IMR-90 (cell line): ENCODE measurements around the gene ZDHHC18. TPM values are rescaled to one million over a fixed set of nuclear protein-coding genes. Genes with fewer than 3 reads are reported as not detected.

Experiments
- ATAC-seq: fragments of 200-7000 bp; cut with Tn5 transposase; 2 replicates; pipeline ENCODE4 v1.9.1; 2020; ENCODE audit warnings: low read depth, mild to moderate bottlenecking, moderate library complexity
- BruUV-seq: library from RNA; stranded (reverse); fragments of 400-500 nt; replicated peaks from 2 replicates; lab custom pipeline; 2021; lab: Mats Ljungman, UMichigan
- CTCF ChIA-PET: fragments of 300-600 bp; formaldehyde crosslinking; extraction: SDS; loops from one replicate; lab custom pipeline; 2021; ENCODE audit warnings: antibody characterized with exemption; lab: Yijun Ruan, JAX
- POLR2A ChIA-PET: fragments of 300-600 bp; sonication (Branson Sonifier 250); formaldehyde crosslinking; loops from one replicate; lab custom pipeline; 2022; ENCODE audit warnings: antibody characterized with exemption; ENCODE audit not compliant: unreplicated experiment; lab: Charles Lee
- DNase-seq: peaks from one replicate; pipeline ENCODE4 v3.0.0; 2013
- H2AFZ ChIP-seq: replicated peaks from 2 replicates; pipeline ENCODE3; 2013; ENCODE audit warnings: low read length, mild to moderate bottlenecking; ENCODE audit not compliant: poor library complexity
- H2AK5ac ChIP-seq: 2 replicates; pipeline ENCODE4 v1.6.1; 2013; ENCODE audit warnings: low read depth, low read length, inconsistent platforms
- H2AK9ac ChIP-seq: replicated peaks from 2 replicates; pipeline ENCODE3; 2013; ENCODE audit warnings: mild to moderate bottlenecking, low read depth, low read length, moderate library complexity; ENCODE audit not compliant: poor library complexity
- H2BK120ac ChIP-seq: 2 replicates; pipeline ENCODE4 v1.6.1; 2013; ENCODE audit warnings: low read depth, low read length, inconsistent platforms
- H2BK15ac ChIP-seq: 3 replicates; pipeline ENCODE4 v1.6.1; 2013; ENCODE audit warnings: low read depth, low read length, inconsistent platforms
- H2BK20ac ChIP-seq: 2 replicates; pipeline ENCODE4 v1.6.1; 2013; ENCODE audit warnings: low read depth, mild to moderate bottlenecking, inconsistent platforms, low read length, moderate library complexity
- H2BK5ac ChIP-seq: 2 replicates; pipeline ENCODE4 v1.6.1; 2013; ENCODE audit warnings: mild to moderate bottlenecking, low read depth, low read length, inconsistent platforms; ENCODE audit not compliant: poor library complexity, severe bottlenecking
- H3K14ac ChIP-seq: replicated peaks from 2 replicates; pipeline ENCODE4 v1.6.1; 2013; ENCODE audit warnings: low read depth, low read length, inconsistent platforms
- H3K18ac ChIP-seq: 2 replicates; pipeline ENCODE4 v1.6.1; 2013; ENCODE audit warnings: low read depth, low read length, control low read depth
- H3K23ac ChIP-seq: 2 replicates; pipeline ENCODE4 v1.6.1; 2013; ENCODE audit warnings: low read depth, low read length, inconsistent platforms
- H3K27ac ChIP-seq: 2 replicates; pipeline ENCODE4 v1.5.1; 2013; ENCODE audit warnings: mild to moderate bottlenecking, control low read depth, low read length; ENCODE audit not compliant: insufficient read depth
- H3K27me3 ChIP-seq: 2 replicates; pipeline ENCODE4 v1.6.1; 2013; ENCODE audit warnings: low read length; ENCODE audit not compliant: control insufficient read depth, insufficient read depth
- H3K36me3 ChIP-seq: 2 replicates; pipeline ENCODE4 v1.6.1; 2013; ENCODE audit warnings: low read length, mixed read lengths; ENCODE audit not compliant: control insufficient read depth, insufficient read depth
- H3K4ac ChIP-seq: 2 replicates; pipeline ENCODE4 v1.6.1; 2013; ENCODE audit warnings: low read depth, low read length, inconsistent platforms
- H3K4me1 ChIP-seq: 2 replicates; pipeline ENCODE4 v1.6.1; 2013; ENCODE audit warnings: low read length, mixed read lengths; ENCODE audit not compliant: control insufficient read depth, insufficient read depth
- H3K4me2 ChIP-seq: 2 replicates; pipeline ENCODE4 v1.6.1; 2013; ENCODE audit warnings: low read depth, mild to moderate bottlenecking, control low read depth, low read length, moderate library complexity
- H3K4me3 ChIP-seq: 2 replicates; pipeline ENCODE4 v1.5.1; 2013; ENCODE audit warnings: low read depth, mild to moderate bottlenecking, control low read depth, low read length, moderate library complexity; ENCODE audit not compliant: insufficient read depth
- H3K56ac ChIP-seq: 2 replicates; pipeline ENCODE4 v1.6.1; 2013; ENCODE audit warnings: low read length, inconsistent platforms; ENCODE audit not compliant: insufficient read depth; ENCODE audit errors: extremely low read depth
- H3K79me1 ChIP-seq, 2 experiments: 2 replicates each; pipeline ENCODE4 v1.6.1; 2013; ENCODE audit warnings: low read length in 2 of 2, inconsistent platforms in 1 of 2, low read depth in 1 of 2
- H3K9ac ChIP-seq: 2 replicates; pipeline ENCODE4 v1.6.1; 2013; ENCODE audit warnings: low read depth, low read length, control low read depth
- H3K9me1 ChIP-seq: 2 replicates; pipeline ENCODE4 v1.6.1; 2013; ENCODE audit warnings: low read length, inconsistent platforms; ENCODE audit not compliant: insufficient read depth
- H3K9me3 ChIP-seq: 2 replicates; pipeline ENCODE4 v1.6.1; 2013; ENCODE audit warnings: low read length; ENCODE audit not compliant: control insufficient read depth, insufficient read depth
- H4K20me1 ChIP-seq: 2 replicates; pipeline ENCODE4 v1.6.1; 2013; ENCODE audit warnings: low read length, inconsistent platforms; ENCODE audit not compliant: insufficient read depth
- H4K5ac ChIP-seq: 2 replicates; pipeline ENCODE4 v1.6.1; 2013; ENCODE audit warnings: mild to moderate bottlenecking, low read depth, low read length, control low read depth
- H4K8ac ChIP-seq, 2 experiments: 2 replicates each; pipeline ENCODE4 v1.6.1; 2013; ENCODE audit warnings: low read depth in 2 of 2, low read length in 2 of 2, control low read depth in 1 of 2, inconsistent platforms in 1 of 2
- H4K91ac ChIP-seq: 2 replicates; pipeline ENCODE4 v1.6.1; 2013; ENCODE audit warnings: low read depth, low read length, inconsistent platforms; ENCODE audit not compliant: insufficient read depth
- MXI1 ChIP-seq: IDR thresholded peaks from 2 replicates; pipeline ENCODE4 v1.6.1; 2012; ENCODE audit warnings: low read depth, mild to moderate bottlenecking, low read length, moderate library complexity, borderline replicate concordance
- RAD21 ChIP-seq: IDR thresholded peaks from 2 replicates; pipeline ENCODE4 v1.6.1; 2012; ENCODE audit warnings: low read length, improper control_type of control experiment
- WGBS, 2 experiments: methylation state at CpG; one replicate each; pipeline versions ENCODE4 v1.1.5 to v1.1.7; 2013; ENCODE audit warnings: missing lambda C conversion rate in 2 of 2; ENCODE audit not compliant: insufficient read length in 1 of 2; ENCODE audit errors: extremely low coverage in 2 of 2; 5-methylcytosine and 5-hydroxymethylcytosine counted together
- dilution Hi-C: fragments of 300-500 bp; cut with HindIII; formaldehyde crosslinking; loops from one replicate; pipeline ENCODE4 v1.14.3; 2018; ENCODE audit warnings: low sequenced_read_pairs; ENCODE audit not compliant: unreplicated experiment
- in situ Hi-C: fragments of 300-500 bp; cut with MboI; formaldehyde crosslinking; loops from 3 replicates; pipeline ENCODE4 v1.14.3; 2019; ENCODE audit warnings: low sequenced_read_pairs, inconsistent platforms, mixed read lengths
- intact Hi-C: fragments of 100-400 bp; cut with micrococcal nuclease; formaldehyde crosslinking; loops from 2 replicates; pipeline ENCODE4 v1.10.0; 2022
- polyA plus RNA-seq, 3 experiments: library from polyadenylated mRNA; depleted of rRNA; stranded (reverse); fragments of >200 nt; gene quantifications; 2 replicates each; pipeline ENCODE4 v1.2.3, GENCODE V29; 2012; ENCODE audit warnings: low replicate concordance in 1 of 3
- total RNA-seq: library from RNA; depleted of rRNA; stranded (reverse); fragments of >200 nt; gene quantifications from 2 replicates; pipeline ENCODE4 v1.2.3, GENCODE V29; 2012

The ZDHHC18 gene
- total and polyA plus RNA-seq, 2 of the 4 experiments (the other 2 are of a cell fraction), result 12.5 to 37.0 TPM

DNA sequence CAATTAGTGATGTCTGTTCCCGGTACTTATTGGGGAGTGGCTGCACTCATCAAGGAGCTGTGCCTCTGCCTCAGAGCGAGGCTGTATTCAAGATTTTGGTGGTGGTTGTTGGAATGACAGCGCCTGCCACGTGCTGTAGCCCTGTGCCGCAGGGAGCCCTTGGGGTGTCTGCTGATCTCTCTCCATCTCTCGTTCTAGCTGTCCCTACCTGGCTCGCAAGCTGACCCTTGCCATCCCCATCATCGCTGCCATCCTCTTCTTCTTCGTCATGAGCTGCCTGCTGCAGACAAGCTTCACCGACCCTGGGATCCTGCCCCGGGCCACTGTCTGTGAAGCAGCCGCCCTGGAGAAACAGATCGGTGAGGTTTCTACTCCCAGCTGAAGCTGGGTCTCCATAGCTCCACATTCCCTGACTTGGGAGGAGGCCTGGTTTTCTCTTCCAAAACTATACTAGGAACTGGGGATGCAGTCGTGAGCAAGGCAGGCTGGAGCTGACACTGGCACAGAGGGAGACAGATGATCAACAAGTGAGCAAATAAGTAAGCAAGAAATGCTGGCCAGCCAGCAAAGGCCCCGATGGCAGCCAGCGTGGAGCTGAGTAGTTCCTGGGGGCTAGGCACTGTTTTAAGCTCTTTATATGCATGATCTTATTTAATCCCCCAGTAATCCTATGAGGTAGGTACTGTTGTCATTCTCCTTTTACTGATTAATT is 5.9 kb downstream of the ZDHHC18 start:
- no peak overlapping the region for H2AK9ac ChIP-seq
- H2BK5ac ChIP-seq, result no peak overlapping the region
- no peak overlapping the region for H3K23ac ChIP-seq
- POLR2A ChIA-PET, result no interaction called here
- H4K8ac ChIP-seq, result no peak overlapping the region
- intact Hi-C loops, result no loop called here
- no peak overlapping the region for H2BK120ac ChIP-seq
- H4K91ac ChIP-seq, result no peak overlapping the region
- no peak overlapping the region for H3K4me3 ChIP-seq
- no peaks in the 10 kb centered on the region for H3K27me3 ChIP-seq
- H2BK20ac ChIP-seq, result no peak overlapping the region
- H4K5ac ChIP-seq, result no peak overlapping the region
- no peaks in the 10 kb centered on the region for H3K9me3 ChIP-seq
- no peak overlapping the region for H3K4me2 ChIP-seq
- H2AK5ac ChIP-seq, result no peak overlapping the region
- H2AFZ ChIP-seq, result no peak overlapping the region
- no peak overlapping the region for H3K9ac ChIP-seq
- WGBS, 2 experiments, result 91% methylated on average over 6 of the region's 16 CpGs; no CpG with 5 or more reads in 1 of the 2 experiments
- H3K79me1 ChIP-seq, result peaks cover 33 to 54% of the 10 kb centered on the region in 2 experiments
- peaks cover 44% of the 10 kb centered on the region for H3K36me3 ChIP-seq
- no peak for DNase-seq
- H3K4ac ChIP-seq, result no peak overlapping the region
- in situ Hi-C loops, result no loop called here
- TF ChIP-seq RAD21 (no peak), MXI1 (no peak)
- H3K27ac ChIP-seq, result no peak overlapping the region
- no peak for ATAC-seq
- H2BK15ac ChIP-seq, result no peak overlapping the region
- dilution Hi-C loops, result no loop called here
- peaks cover 40% of the 10 kb centered on the region for H4K20me1 ChIP-seq
- no peak overlapping the region for H3K56ac ChIP-seq
- CTCF ChIA-PET, result interaction anchor here (0.7 kb wide), 1 partner anchor 16 kb away, joined by 3 read pairs; no protein-coding TSS in a partner anchor
- peaks cover 19% of the 10 kb centered on the region for H3K4me1 ChIP-seq
- H3K9me1 ChIP-seq, result peaks cover 13% of the 10 kb centered on the region
- H3K14ac ChIP-seq, result no peak overlapping the region
- H3K18ac ChIP-seq, result no peak overlapping the region
- no TSS peak for BruUV-seq
